ENCODE data around the gene COQ6.
"Not testable (repeated sequence)": the region's sequence is repeated elsewhere in the genome, so short reads cannot be mapped to it uniquely, and the experiment has no call there.

COQ6 gene

GRCh38 chr14:73998726-73999125 lies 48.6 kb downstream of the COQ6 start:
- WGBS, 2 experiments: 95 to 99% methylated on average over 2 of the region's 2 CpGs
- Histone ChIP-seq H3K27ac (ENCODE audit: insufficient read depth, low read depth, low read length, poor library complexity, severe bottlenecking) (no peak overlapping the region), H3K36me3 (ENCODE audit: control insufficient read depth, insufficient read depth, low read length) (no peaks in the 10 kb centered on the region), H3K4me3 (ENCODE audit: insufficient read depth, low read depth, low read length) (no peak overlapping the region), H3K27me3 (ENCODE audit: control insufficient read depth, insufficient read depth, low read length, poor library complexity, severe bottlenecking) (no peaks in the 10 kb centered on the region), H3K4me1 (ENCODE audit: control insufficient read depth, insufficient read depth, low read length) (no peaks in the 10 kb centered on the region), H3K9me3 (ENCODE audit: control insufficient read depth, low read length) (no peaks in the 10 kb centered on the region)

GRCh38 chr14:74005664-74006063 lies 55.6 kb downstream of the COQ6 start:
- H3K4me3 ChIP-seq (ENCODE audit: insufficient read depth, low read depth, low read length); H3K4me1 ChIP-seq (ENCODE audit: control insufficient read depth, insufficient read depth, low read length); H3K27me3 ChIP-seq (ENCODE audit: control insufficient read depth, insufficient read depth, low read length, poor library complexity, severe bottlenecking); H3K36me3 ChIP-seq (ENCODE audit: control insufficient read depth, insufficient read depth, low read length); H3K27ac ChIP-seq (ENCODE audit: insufficient read depth, low read depth, low read length, poor library complexity, severe bottlenecking); H3K9me3 ChIP-seq (ENCODE audit: control insufficient read depth, low read length): not testable (repeated sequence)
- 92 to 98% methylated on average over 3 of the region's 3 CpGs for WGBS, 2 experiments

DNA sequence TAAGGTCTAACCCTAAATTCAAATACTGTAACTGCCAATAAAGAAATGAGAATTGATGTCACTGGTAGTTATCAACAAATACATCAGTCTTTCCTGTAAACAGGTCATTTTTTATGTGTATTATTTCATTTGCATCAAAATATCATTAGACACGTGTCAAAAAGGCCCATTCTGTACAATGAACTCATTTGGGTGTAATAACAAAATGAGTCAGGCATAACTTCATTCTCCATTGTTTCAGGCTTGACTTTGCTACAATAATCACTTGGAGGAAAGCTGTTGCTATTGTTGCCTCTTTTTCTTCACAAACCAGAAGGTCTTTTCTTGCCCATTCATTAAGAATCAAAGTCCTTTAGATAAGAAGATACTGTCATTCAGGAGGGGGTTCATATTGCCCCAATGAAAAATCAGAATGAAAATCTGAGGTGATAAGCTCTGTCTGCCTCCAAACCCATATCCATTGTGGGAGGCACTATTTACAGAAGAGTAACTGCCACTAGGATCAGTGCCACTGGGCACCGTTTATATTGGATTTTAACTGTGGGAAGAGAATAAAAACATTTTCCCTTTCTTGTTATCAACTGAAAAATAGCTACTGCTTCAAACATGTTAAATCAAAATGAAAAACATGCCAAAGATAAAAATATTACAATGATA lies 58.9 kb downstream of the COQ6 start:
- no peaks in the 10 kb centered on the region for H3K4me1 ChIP-seq (ENCODE audit: control insufficient read depth, insufficient read depth, low read length)
- WGBS, 2 experiments: 96 to 100% methylated on average over 1 to 2 of the region's 2 CpGs
- H3K27me3 ChIP-seq (ENCODE audit: control insufficient read depth, insufficient read depth, low read length, poor library complexity, severe bottlenecking): no peaks in the 10 kb centered on the region
- H3K9me3 ChIP-seq (ENCODE audit: control insufficient read depth, low read length): no peaks in the 10 kb centered on the region
- H3K36me3 ChIP-seq (ENCODE audit: control insufficient read depth, insufficient read depth, low read length): no peaks in the 10 kb centered on the region
- H3K4me3 ChIP-seq (ENCODE audit: insufficient read depth, low read depth, low read length): no peak overlapping the region
- no peak overlapping the region for H3K27ac ChIP-seq (ENCODE audit: insufficient read depth, low read depth, low read length, poor library complexity, severe bottlenecking)

Measured in ectodermal cell (in vitro differentiated cells).